Body of pancreas (tissue), 4 donors: Measurements from ENCODE around the gene KRT84. TPM values are rescaled to one million over a fixed set of nuclear protein-coding genes. Genes with fewer than 3 reads are reported as not detected.

Source experiments
- ATAC-seq: fragments of 150-250 bp; one replicate; pipeline ENCODE4 v1.9.1; 2016
- DNase-seq, 4 donors: peaks; one replicate each; pipeline ENCODE4 v3.0.0-alpha.2; 2019
- H3K27ac ChIP-seq, 4 donors: fragments of 200-600 bp; sonication (generic); 1 replicate in 3 of 4; 2 replicates in 1 of 4; pipeline versions ENCODE4 v1.5.1 to v1.6.1; 2016 to 2019; ENCODE audit warnings: mild to moderate bottlenecking in 1 of 4, mixed read lengths in 1 of 4, moderate library complexity in 1 of 4
- H3K27me3 ChIP-seq, 2 donors: fragments of 200-600 bp; sonication (generic); one replicate each; pipeline ENCODE4 v1.6.0; 2016; ENCODE audit warnings: mild to moderate bottlenecking in 1 of 2
- H3K36me3 ChIP-seq, 2 donors: fragments of 200-600 bp; sonication (generic); replicated peaks in 1 of 2; 2 replicates each; pipeline ENCODE4 v1.5.1; 2016; ENCODE audit warnings: low read depth in 2 of 2; ENCODE audit not compliant: insufficient read depth in 1 of 2
- H3K4me1 ChIP-seq: fragments of 200-600 bp; sonication (generic); one replicate; pipeline ENCODE4 v1.6.0; 2016
- H3K4me3 ChIP-seq, 2 donors: fragments of 200-600 bp; sonication (generic); 1 replicate in 1 of 2; 2 replicates in 1 of 2; pipeline ENCODE4 v1.5.1; 2016 to 2019
- H3K9me3 ChIP-seq, 3 donors: fragments of 200-600 bp; sonication (generic); 1 replicate in 2 of 3; 2 replicates in 1 of 3; pipeline ENCODE4 v1.5.1; 2016
- POLR2A ChIP-seq, 3 donors: fragments of 450-650 bp; IDR thresholded peaks; one replicate each; pipeline ENCODE4 v1.6.1; 2016; ENCODE audit warnings: antibody characterized with exemption in 3 of 3, mild to moderate bottlenecking in 2 of 3
- WGBS, 2 donors: methylation state at CpG; one replicate each; pipeline ENCODE4 v1.1.5; 2017; 5-methylcytosine and 5-hydroxymethylcytosine counted together
- intact Hi-C: fragments of 100-400 bp; cut with DNase I; formaldehyde crosslinking; loops from one replicate; pipeline ENCODE4 v1.15.1; 2023
- total RNA-seq, 2 donors: library from RNA; depleted of rRNA; stranded (reverse); fragments of >200 nt; gene quantifications; one replicate each; pipeline ENCODE4 v1.1.0, GENCODE V29; 2016
- TF ChIP-seq, protein P1 (sequence below), 7 experiments: fragments of 450-650 bp in 4 of 7; fragments of 200-600 bp in 3 of 7; sonication (generic) in 3 of 7; IDR thresholded peaks; one replicate each; pipeline ENCODE4 v1.5.1; 2016 to 2019; ENCODE audit warnings: antibody characterized with exemption in 7 of 7

Gene KRT84
- total RNA-seq, 2 donors from 2014 or later, result not detected

DNA sequence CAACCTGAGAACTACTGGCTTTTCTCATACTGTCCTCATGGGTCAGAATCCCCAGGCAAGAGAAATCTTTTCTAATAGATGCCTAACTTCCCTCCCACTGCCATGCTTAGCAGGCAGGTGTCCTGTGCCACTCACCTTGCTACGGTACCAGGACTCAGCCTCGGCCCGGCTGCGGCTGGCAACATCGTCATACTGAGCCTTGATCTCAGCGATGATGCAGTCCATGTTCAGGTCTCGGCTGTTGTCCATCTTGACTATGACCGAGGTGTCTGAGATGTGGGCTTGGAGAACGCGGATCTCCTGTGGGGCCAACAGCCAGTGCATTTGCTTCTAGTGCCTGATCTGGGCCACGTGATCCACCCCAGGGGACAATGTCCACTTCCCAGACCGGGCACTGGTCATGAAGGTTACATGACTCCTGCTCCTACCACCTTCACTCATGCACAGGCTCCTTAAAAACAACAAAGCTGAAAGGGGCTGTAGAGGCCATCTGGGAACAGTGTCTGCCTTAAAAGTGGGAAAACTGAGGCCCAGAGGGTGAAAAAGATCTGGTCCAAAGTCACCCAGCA, 22.3 kb downstream of the KRT84 start:
- intact Hi-C loops, result no loop called here

DNA sequence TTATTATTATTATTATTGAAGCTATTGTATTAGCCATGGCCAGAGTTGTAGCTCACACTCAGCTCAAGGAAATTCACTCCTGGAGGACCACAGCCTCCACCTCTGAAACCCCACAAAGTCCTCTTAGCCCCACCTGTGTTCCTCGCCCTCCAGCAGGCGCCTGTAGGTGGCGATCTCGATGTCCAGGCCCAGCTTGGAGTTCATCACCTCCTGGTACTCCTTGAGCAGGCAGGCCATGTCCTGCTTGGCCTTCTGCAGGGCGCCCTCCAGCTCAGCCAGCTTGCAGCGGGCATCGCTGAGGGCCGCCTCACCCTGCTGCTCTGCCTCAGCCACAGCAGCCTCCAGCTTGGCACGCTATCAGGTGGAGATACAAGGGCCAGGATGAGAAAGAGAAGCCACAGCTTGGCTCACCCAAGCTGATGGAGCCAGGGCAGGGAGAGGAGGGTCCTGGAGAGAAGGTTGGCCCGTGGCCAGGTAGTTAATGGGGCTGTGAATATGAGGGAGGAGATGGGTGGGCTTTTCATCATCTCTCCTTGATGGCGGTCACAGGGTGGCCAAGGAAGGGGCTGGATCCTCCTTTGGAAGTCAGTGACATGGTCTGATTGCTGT, 23.2 kb downstream of the KRT84 start:
- Histone ChIP-seq H3K27ac (no peak overlapping the region), H3K9me3 (no peaks in the 10 kb centered on the region), H3K36me3 (no peaks in the 10 kb centered on the region), H3K4me3 (no peak overlapping the region), H3K27me3 (no peaks in the 10 kb centered on the region), H3K4me1 (peaks cover 7% of the 10 kb centered on the region)
- TF ChIP-seq, protein P1, sequence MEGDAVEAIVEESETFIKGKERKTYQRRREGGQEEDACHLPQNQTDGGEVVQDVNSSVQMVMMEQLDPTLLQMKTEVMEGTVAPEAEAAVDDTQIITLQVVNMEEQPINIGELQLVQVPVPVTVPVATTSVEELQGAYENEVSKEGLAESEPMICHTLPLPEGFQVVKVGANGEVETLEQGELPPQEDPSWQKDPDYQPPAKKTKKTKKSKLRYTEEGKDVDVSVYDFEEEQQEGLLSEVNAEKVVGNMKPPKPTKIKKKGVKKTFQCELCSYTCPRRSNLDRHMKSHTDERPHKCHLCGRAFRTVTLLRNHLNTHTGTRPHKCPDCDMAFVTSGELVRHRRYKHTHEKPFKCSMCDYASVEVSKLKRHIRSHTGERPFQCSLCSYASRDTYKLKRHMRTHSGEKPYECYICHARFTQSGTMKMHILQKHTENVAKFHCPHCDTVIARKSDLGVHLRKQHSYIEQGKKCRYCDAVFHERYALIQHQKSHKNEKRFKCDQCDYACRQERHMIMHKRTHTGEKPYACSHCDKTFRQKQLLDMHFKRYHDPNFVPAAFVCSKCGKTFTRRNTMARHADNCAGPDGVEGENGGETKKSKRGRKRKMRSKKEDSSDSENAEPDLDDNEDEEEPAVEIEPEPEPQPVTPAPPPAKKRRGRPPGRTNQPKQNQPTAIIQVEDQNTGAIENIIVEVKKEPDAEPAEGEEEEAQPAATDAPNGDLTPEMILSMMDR (IDR thresholded peaks at IDR 0.05), result no peak
- no peak for TF ChIP-seq POLR2A (IDR thresholded peaks at IDR 0.05)
- 89 to 94% methylated on average over 10 to 11 of the region's 11 CpGs for WGBS, 2 donors
- no peak for DNase-seq
- ATAC-seq, result no peak
- intact Hi-C loops, result no loop called here

More for the DNA sequence above, 22.3 kb downstream of the KRT84 start:
- H3K36me3 ChIP-seq, result no peaks in the 10 kb centered on the region
- no peak for DNase-seq
- TF ChIP-seq, protein P1 (IDR thresholded peaks at IDR 0.05), result no peak
- no peak for TF ChIP-seq POLR2A (IDR thresholded peaks at IDR 0.05)
- no peak for ATAC-seq
- H3K4me1 ChIP-seq, result peaks cover 7% of the 10 kb centered on the region
- WGBS, 2 donors, result 90 to 94% methylated on average over 12 of the region's 12 CpGs
- H3K4me3 ChIP-seq, result no peak overlapping the region
- H3K27me3 ChIP-seq, result no peaks in the 10 kb centered on the region
- no peak overlapping the region for H3K27ac ChIP-seq
- no peaks in the 10 kb centered on the region for H3K9me3 ChIP-seq

DNA sequence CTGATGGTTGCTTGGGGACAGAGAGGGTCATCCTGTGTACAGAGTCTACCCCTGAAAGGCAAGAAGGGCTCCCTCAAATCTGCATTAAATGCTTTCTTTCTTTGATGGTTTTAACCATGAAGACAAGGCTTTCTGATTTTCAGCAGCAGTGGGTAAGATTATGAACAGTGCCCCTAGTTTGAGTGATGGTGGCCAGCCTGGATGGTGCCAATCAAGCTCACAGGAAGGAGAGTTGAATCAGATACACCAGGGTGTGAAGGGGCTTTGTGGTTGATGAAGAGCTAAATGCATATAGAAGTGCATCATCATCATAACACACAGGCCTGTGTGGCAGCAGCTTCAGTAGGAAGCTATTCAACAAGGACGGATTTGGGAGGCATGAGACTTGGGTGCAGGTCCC, 23.9 kb downstream of the KRT84 start:
- ATAC-seq (no peak), DNase-seq (no peak)
- no peaks in the 10 kb centered on the region for H3K9me3 ChIP-seq
- WGBS, 2 donors, result 88 to 100% methylated on average over 1 of the region's 1 CpG
- no peaks in the 10 kb centered on the region for H3K27me3 ChIP-seq
- H3K4me3 ChIP-seq, result no peak overlapping the region
- intact Hi-C loops, result no loop called here
- H3K27ac ChIP-seq, result no peak overlapping the region
- no peaks in the 10 kb centered on the region for H3K36me3 ChIP-seq
- peaks cover 7% of the 10 kb centered on the region for H3K4me1 ChIP-seq
- no peak for TF ChIP-seq POLR2A (IDR thresholded peaks at IDR 0.05)
- TF ChIP-seq, protein P1 (IDR thresholded peaks at IDR 0.05), result no peak

DNA sequence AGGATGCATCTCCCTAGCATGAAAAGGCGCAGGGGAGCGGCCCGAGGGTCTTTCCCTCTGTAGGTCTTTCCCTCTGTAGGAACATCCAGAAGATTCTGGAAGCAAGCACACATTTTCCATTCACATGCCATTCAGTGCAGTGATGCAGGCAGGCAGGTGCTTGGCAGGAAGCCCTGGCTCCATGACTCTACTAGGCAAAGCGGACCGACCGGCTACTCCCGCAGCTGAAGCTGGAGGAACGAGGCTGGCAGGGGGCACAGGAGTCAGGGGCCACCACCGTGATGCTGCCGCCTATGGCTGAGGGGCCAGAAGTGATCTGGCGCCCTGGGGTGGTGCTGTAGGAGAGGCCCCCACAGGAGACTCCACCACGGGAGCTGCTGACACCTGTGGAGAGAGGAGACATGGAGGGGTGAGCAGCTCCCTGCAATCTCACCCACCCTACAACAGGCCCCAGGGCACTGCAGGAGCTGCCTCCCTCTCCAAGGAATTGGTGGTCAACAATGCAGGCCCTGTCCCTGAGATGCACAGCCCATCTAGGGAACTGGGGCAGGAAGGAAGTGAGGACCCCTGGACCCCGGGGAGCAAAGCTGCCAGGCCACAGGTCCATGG, 24.7 kb downstream of the KRT84 start:
- peaks cover 1% of the 10 kb centered on the region for H3K4me1 ChIP-seq
- no peak overlapping the region for H3K4me3 ChIP-seq
- 48 to 54% methylated on average over 11 of the region's 13 CpGs for WGBS, 2 donors
- H3K27ac ChIP-seq, result no peak overlapping the region
- DNase-seq (peak; percentile 27 to 76 (median 51)), ATAC-seq (no peak)
- no peaks in the 10 kb centered on the region for H3K9me3 ChIP-seq
- no peak for TF ChIP-seq POLR2A (IDR thresholded peaks at IDR 0.05)
- TF ChIP-seq, protein P1 (IDR thresholded peaks at IDR 0.05), result no peak
- no peaks in the 10 kb centered on the region for H3K36me3 ChIP-seq
- intact Hi-C loops, result no loop called here
- H3K27me3 ChIP-seq, result no peaks in the 10 kb centered on the region
